Activated naive CD4-positive, alpha-beta T cell treated with anti-CD3 and anti-CD28 coated beads, Interleukin-2, amount 50 U/mL, for 24 hours (primary cell): ENCODE results near the gene BMPR1A.
"Not testable (repeated sequence)": the region's sequence is repeated elsewhere in the genome, so short reads cannot be mapped to it uniquely, and the experiment has no call there.

ENCODE experiments used
- H3K27ac Mint-ChIP-seq: one replicate; pipeline ENCODE4 v1.8.0; 2021; ENCODE audit warnings: mild to moderate bottlenecking, mixed read lengths
- H3K27me3 Mint-ChIP-seq: one replicate; pipeline ENCODE4 v1.8.0; 2021; ENCODE audit warnings: mixed read lengths
- H3K36me3 Mint-ChIP-seq: one replicate; pipeline ENCODE4 v1.8.0; 2021; ENCODE audit warnings: mixed read lengths
- H3K4me1 Mint-ChIP-seq: one replicate; pipeline ENCODE4 v1.8.0; 2021; ENCODE audit warnings: mixed read lengths
- H3K4me3 Mint-ChIP-seq: one replicate; pipeline ENCODE4 v1.8.0; 2021; ENCODE audit warnings: mild to moderate bottlenecking, mixed read lengths
- H3K9me3 Mint-ChIP-seq: one replicate; pipeline ENCODE4 v1.8.0; 2021; ENCODE audit warnings: mixed read lengths

BMPR1A gene

GRCh38 chr10:86970162-86970981 lies 214.0 kb downstream of the BMPR1A start:
- no peaks in the 10 kb centered on the region for H3K36me3 Mint-ChIP-seq
- H3K9me3 Mint-ChIP-seq = no peaks in the 10 kb centered on the region
- H3K4me1 Mint-ChIP-seq = peaks cover 41% of the 10 kb centered on the region
- peak overlapping the region; percentile 62 for H3K27ac Mint-ChIP-seq
- H3K27me3 Mint-ChIP-seq = no peaks in the 10 kb centered on the region
- H3K4me3 Mint-ChIP-seq = peak overlapping the region; percentile 79

GRCh38 chr10:86970982-86971231 lies 214.5 kb downstream of the BMPR1A start:
- Mint-ChIP-seq H3K27me3 (no peaks in the 10 kb centered on the region), H3K36me3 (no peaks in the 10 kb centered on the region), H3K4me1 (peaks cover 35% of the 10 kb centered on the region), H3K27ac (no peak overlapping the region), H3K9me3 (no peaks in the 10 kb centered on the region), H3K4me3 (peak overlapping the region; percentile 79)

DNA sequence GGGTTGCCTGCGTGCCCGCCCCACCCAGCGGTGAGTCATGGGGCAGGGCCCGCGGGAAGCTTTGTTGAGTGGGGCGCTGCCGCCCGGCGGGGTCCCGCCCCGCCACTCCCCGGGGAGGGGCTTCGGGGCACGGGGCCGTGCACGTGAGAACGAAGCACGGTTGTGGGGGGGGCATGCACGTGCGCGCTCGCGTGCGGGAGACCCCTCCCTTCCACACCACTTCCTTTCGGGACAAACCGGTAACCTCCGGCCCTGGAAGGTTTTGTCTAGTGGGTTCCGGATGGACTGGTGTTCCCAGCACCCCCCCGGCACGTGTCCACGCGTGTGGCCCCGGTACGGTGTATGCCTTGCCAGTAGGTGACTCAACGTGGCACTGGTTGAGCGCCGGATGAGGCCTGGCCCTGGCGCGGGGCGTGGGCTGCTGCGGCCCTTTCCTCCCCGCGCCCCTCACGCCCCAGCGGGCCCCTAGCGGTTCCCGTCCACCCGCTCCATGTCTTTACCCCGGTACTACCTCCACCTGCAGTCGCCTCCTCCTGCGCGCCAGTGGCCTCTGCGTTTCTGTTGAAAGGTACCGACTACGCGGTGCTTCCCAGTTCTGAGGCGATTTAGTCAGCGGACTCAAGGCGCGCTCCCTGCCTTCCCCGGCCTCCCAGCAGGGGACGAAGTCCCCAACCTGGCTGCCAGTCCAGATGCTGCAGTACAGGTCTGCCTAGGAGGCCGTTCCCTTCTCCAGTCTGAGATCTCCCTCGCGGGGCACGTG lies 215.0 kb downstream of the BMPR1A start:
- H3K36me3 Mint-ChIP-seq = no peaks in the 10 kb centered on the region
- no peaks in the 10 kb centered on the region for H3K27me3 Mint-ChIP-seq
- peak overlapping the region; percentile 92 for H3K27ac Mint-ChIP-seq
- peaks cover 30% of the 10 kb centered on the region for H3K4me1 Mint-ChIP-seq
- peak overlapping the region; percentile 84 for H3K4me3 Mint-ChIP-seq
- H3K9me3 Mint-ChIP-seq = no peaks in the 10 kb centered on the region

DNA sequence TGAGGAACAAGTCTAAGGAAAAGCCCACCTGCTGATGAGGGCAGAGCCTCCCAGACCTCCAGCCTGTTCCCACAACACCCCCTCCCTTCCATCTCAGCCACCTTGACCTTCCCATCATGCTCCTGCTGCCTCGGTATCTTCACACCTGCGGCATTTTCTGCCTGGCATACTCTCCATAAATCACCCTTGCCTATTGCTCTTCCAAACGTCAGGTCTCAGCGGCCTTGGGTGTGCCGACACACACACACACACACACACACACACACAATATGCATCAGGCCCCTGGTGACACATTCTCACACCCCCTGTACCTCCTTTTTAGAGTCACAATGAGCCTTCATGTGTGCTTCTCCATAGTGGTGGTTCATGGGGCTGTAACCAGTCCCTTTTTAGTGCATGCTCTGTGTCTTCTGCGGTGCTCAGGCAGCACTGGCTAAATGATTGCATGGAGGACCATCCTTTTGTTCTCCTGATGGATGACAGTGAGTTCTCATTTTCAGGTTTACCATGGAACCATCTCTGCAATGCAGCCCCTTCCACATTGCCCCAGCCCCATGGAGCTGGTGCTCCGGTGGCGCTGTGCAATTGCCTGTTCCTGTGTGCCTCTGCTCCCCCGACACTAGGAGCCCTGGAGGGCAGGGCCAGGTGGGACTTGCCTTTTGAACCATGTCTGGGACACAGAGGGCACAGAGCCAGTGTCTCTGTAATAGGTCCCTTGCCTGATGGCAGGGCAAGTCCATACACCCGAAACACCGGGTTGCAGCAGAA lies 216.4 kb downstream of the BMPR1A start:
- no peaks in the 10 kb centered on the region for H3K36me3 Mint-ChIP-seq
- no peaks in the 10 kb centered on the region for H3K9me3 Mint-ChIP-seq
- peak overlapping the region; percentile 30 for H3K27ac Mint-ChIP-seq
- no peaks in the 10 kb centered on the region for H3K27me3 Mint-ChIP-seq
- H3K4me1 Mint-ChIP-seq = peaks cover 21% of the 10 kb centered on the region
- H3K4me3 Mint-ChIP-seq = peak overlapping the region; percentile 3

GRCh38 chr10:86974484-86974883 lies 218.1 kb downstream of the BMPR1A start:
- Mint-ChIP-seq H3K4me3 (no peak overlapping the region), H3K27me3 (no peaks in the 10 kb centered on the region), H3K4me1 (peaks cover 14% of the 10 kb centered on the region), H3K36me3 (no peaks in the 10 kb centered on the region), H3K9me3 (no peaks in the 10 kb centered on the region), H3K27ac (no peak overlapping the region)

GRCh38 chr10:86976362-86977056 lies 220.1 kb downstream of the BMPR1A start:
- Mint-ChIP-seq H3K27ac (no peak overlapping the region), H3K9me3 (no peaks in the 10 kb centered on the region)

GRCh38 chr10:86978457-86978856 lies 222.0 kb downstream of the BMPR1A start:
- not testable (repeated sequence) for H3K36me3 Mint-ChIP-seq, H3K9me3 Mint-ChIP-seq, H3K4me3 Mint-ChIP-seq, H3K4me1 Mint-ChIP-seq, H3K27me3 Mint-ChIP-seq, H3K27ac Mint-ChIP-seq

More at GRCh38 chr10:86976362-86977056, 220.1 kb downstream of the BMPR1A start:
- Mint-ChIP-seq H3K36me3 (no peaks in the 10 kb centered on the region), H3K4me1 (peaks cover 5% of the 10 kb centered on the region), H3K27me3 (no peaks in the 10 kb centered on the region), H3K4me3 (no peak overlapping the region)

DNA sequence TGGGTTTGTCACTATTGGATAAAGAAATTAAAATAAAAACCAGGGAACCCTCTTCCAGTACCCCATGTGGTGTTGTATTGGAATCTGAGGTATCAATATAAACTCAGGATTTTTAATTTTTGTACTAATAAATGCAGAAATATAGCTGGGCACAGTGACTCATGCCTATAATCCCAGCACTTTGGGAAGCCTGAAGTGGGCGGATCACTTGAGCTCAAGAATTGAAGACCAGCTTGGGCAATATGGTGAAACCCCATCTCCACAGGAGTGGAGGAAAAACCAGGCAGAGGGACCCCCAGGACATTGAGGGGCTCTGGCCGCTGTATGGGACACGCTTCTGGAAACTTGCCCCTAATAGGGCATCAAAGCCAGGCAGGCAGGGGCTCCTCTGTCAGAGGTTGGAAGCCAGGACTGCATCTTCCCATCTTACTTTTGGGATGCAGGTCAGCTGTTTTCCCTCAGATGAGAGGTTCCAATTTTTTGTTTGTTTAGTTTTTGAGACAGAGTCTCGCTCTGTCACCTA lies 222.9 kb downstream of the BMPR1A start:
- H3K4me3 Mint-ChIP-seq = no peak overlapping the region

DNA sequence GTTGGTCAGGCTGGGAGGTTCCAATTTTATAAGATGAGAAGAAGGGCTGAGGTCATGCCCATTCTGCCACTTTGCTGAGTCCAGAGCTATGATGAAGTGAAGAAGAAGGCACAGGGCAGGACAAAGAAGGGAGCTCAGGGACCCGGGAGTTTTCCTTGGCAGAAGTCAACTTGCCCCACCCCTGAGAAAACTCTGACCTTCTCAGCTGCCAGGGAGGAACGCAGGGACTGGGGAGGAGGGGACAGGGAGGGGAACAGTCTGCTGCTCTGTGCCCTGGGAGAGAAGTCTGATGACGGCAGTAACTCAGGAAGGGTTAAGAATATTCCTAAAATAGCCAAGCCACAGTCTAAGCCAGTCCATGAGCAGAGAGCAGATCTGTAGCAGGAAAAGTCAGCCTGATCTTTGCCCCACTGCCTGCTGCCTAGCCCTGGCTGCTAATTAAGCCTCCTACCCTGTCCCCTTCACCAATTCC lies 223.6 kb downstream of the BMPR1A start:
- Mint-ChIP-seq H3K4me1 (no peaks in the 10 kb centered on the region), H3K9me3 (no peaks in the 10 kb centered on the region), H3K36me3 (no peaks in the 10 kb centered on the region), H3K4me3 (no peak overlapping the region), H3K27ac (no peak overlapping the region), H3K27me3 (no peaks in the 10 kb centered on the region)

More for the DNA sequence above, 222.9 kb downstream of the BMPR1A start:
- Mint-ChIP-seq H3K4me1 (no peaks in the 10 kb centered on the region), H3K9me3 (no peaks in the 10 kb centered on the region), H3K27me3 (no peaks in the 10 kb centered on the region), H3K27ac (no peak overlapping the region), H3K36me3 (no peaks in the 10 kb centered on the region)

GRCh38 chr10:86981020-86981419 lies 224.6 kb downstream of the BMPR1A start:
- H3K27ac Mint-ChIP-seq, H3K36me3 Mint-ChIP-seq, H3K4me3 Mint-ChIP-seq, H3K4me1 Mint-ChIP-seq, H3K9me3 Mint-ChIP-seq, H3K27me3 Mint-ChIP-seq: not testable (repeated sequence)

GRCh38 chr10:86981716-86982115 lies 225.3 kb downstream of the BMPR1A start:
- H3K9me3 Mint-ChIP-seq = no peaks in the 10 kb centered on the region
- no peaks in the 10 kb centered on the region for H3K4me1 Mint-ChIP-seq
- H3K27ac Mint-ChIP-seq = no peak overlapping the region

More at GRCh38 chr10:86981716-86982115, 225.3 kb downstream of the BMPR1A start:
- no peak overlapping the region for H3K4me3 Mint-ChIP-seq
- H3K36me3 Mint-ChIP-seq = no peaks in the 10 kb centered on the region
- no peaks in the 10 kb centered on the region for H3K27me3 Mint-ChIP-seq
